Ishikawa (cell line): ENCODE measurements around the gene GRAMD4.
A peak's percentile ranks its signal among the peaks of the same experiment; 100 is the strongest.

Experiments used
- CEBPB ChIP-seq: IDR thresholded peaks from 2 replicates; pipeline ENCODE4 v1.6.1; 2012
- CREB1 ChIP-seq: IDR thresholded peaks from 2 replicates; pipeline ENCODE4 v1.6.1; 2012; ENCODE audit warnings: low read depth
- EGR1 ChIP-seq: IDR thresholded peaks from 2 replicates; pipeline ENCODE4 v1.6.1; 2012
- EP300 ChIP-seq: IDR thresholded peaks from 2 replicates; pipeline ENCODE4 v1.6.1; 2012; ENCODE audit warnings: borderline replicate concordance
- FOXM1 ChIP-seq: IDR thresholded peaks from 2 replicates; pipeline ENCODE4 v1.6.1; 2012; ENCODE audit warnings: low read depth, borderline replicate concordance
- NFIC ChIP-seq: IDR thresholded peaks from 2 replicates; pipeline ENCODE4 v1.6.1; 2012
- RAD21 ChIP-seq: IDR thresholded peaks from 2 replicates; pipeline ENCODE4 v1.6.1; 2012; ENCODE audit warnings: low read depth
- REST ChIP-seq: IDR thresholded peaks from 2 replicates; pipeline ENCODE4 v1.6.1; 2012; ENCODE audit warnings: low read depth, mild to moderate bottlenecking
- TAF1 ChIP-seq: IDR thresholded peaks from 2 replicates; pipeline ENCODE4 v1.6.1; 2012; ENCODE audit warnings: low read depth, mild to moderate bottlenecking
- TCF12 ChIP-seq: IDR thresholded peaks from 2 replicates; pipeline ENCODE4 v1.6.1; 2012; ENCODE audit warnings: low read depth
- TEAD4 ChIP-seq: IDR thresholded peaks from 2 replicates; pipeline ENCODE4 v1.6.1; 2012
- YY1 ChIP-seq: IDR thresholded peaks from 2 replicates; pipeline ENCODE4 v1.6.1; 2012; ENCODE audit warnings: low read depth
- ZBTB7A ChIP-seq: IDR thresholded peaks from 2 replicates; pipeline ENCODE4 v1.6.1; 2012; ENCODE audit warnings: low read depth
- TF ChIP-seq, protein P1 (sequence below): IDR thresholded peaks from 2 replicates; pipeline ENCODE4 v1.6.1; 2012
- TF ChIP-seq, protein P2 (sequence below): IDR thresholded peaks from 2 replicates; pipeline ENCODE4 v1.6.1; 2012

GRAMD4 gene

DNA sequence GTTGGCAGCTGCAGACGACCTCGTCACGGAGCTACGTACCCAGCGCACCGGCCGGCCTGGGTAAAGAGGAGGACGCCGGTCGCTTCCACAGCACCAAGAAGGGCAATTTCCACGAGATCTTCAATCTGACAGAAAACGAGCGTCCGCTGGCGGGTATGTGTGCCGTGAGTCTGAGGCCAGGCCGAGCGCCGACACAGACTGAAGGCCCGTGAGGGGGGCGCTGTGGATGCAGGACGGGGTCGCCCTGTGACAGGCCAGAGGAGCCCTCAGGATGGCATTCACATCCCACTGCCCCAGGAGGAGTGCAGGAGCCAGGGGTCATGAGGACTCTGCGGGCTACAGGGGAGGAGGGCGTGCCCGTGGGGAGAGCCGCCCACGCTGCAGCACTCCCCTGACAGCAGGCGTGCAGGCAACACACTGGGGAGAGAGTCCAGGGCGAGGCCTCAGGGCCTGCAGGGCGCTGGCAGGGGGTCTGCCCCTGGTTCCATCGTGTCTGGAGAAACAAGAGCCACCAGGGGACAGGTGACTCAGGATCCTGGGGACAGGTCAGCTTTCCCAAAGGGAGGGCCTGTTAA lies 53.6 kb downstream of the GRAMD4 start:
- peak; percentile 80 for TF ChIP-seq EGR1
- no peak for TF ChIP-seq TCF12
- no peak for TF ChIP-seq CREB1

GRCh38 chr22:46674367-46674781 lies 54.2 kb downstream of the GRAMD4 start:
- TF ChIP-seq, protein P1, sequence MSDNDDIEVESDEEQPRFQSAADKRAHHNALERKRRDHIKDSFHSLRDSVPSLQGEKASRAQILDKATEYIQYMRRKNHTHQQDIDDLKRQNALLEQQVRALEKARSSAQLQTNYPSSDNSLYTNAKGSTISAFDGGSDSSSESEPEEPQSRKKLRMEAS: no peak
- TF ChIP-seq TEAD4 (no peak), YY1 (no peak), TAF1 (no peak), CREB1 (no peak), CEBPB (no peak), EP300 (no peak), REST (no peak), RAD21 (no peak), TCF12 (no peak), NFIC (no peak), EGR1 (no peak), FOXM1 (no peak), ZBTB7A (no peak)
- TF ChIP-seq, protein P2, sequence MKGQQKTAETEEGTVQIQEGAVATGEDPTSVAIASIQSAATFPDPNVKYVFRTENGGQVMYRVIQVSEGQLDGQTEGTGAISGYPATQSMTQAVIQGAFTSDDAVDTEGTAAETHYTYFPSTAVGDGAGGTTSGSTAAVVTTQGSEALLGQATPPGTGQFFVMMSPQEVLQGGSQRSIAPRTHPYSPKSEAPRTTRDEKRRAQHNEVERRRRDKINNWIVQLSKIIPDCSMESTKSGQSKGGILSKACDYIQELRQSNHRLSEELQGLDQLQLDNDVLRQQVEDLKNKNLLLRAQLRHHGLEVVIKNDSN: no peak

DNA sequence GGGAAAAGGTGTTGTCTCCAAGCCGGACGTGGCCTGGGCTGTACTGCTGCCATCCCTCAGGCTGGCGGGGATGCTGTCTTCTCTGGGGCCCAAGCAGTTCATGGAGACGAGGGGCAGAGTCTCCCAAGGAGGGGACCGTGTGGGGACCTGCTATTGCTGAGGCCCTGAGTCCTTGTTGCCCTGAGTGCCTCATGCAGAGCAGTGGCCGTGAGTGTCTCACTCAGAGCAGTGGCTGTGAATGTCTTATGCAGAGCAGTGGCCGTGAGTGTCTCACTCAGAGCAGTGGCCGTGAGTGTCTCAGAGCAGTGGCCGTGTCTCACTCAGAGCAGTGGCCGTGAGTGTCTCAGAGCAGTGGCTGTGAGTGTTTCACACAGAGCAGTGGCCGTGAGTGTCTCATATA lies 54.7 kb downstream of the GRAMD4 start:
- no peak for TF ChIP-seq REST
- TF ChIP-seq YY1: no peak
- TF ChIP-seq CEBPB: no peak
- TF ChIP-seq, protein P1: no peak

DNA sequence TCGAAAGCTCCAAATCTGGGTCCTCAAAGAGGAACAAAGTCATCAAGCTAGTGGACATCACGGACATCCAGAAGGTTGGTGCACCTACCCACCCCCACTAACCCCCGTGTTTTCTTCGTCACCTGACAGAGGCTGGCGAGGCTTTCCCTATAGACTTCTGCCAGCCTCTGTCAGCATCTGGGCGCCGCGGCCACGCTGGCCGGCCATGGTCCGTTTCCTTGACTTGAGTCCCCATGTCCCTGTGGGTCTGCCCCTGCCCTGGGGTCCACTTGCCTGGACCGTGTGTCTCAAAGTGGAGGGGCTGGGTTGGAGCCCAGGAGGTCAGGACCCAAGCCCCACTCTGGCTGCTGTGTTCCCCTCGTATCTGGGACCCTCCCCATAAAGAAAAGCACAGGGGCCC lies 55.3 kb downstream of the GRAMD4 start:
- TF ChIP-seq EGR1: no peak
- TF ChIP-seq, protein P2: no peak

DNA sequence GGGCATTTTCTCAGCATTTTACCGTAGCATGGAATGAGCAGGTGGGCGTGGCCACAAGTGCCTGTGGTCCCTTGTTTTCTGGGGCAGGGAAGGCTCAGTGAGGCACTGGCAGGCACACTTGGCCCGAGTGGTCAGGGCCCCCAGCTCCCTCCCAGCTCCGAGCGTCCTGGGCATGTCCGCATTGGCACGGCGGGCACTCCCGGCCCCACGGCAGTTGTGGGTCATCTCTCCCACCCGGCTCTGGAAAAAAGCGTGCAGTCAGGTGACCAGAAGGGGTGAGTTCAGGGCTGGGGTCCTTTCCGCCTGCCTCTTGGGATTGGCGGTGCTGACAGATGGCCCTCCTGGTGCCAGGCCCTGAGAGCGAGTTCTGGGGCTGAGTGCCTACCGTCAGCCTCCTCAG lies 55.8 kb downstream of the GRAMD4 start:
- TF ChIP-seq FOXM1 (no peak), REST (no peak), CEBPB (no peak), CREB1 (no peak), RAD21 (no peak), TCF12 (no peak), YY1 (no peak), NFIC (no peak), TEAD4 (no peak), TAF1 (no peak)
- TF ChIP-seq, protein P1: no peak
- TF ChIP-seq, protein P2: no peak
